ENCODE results near the gene MYEOV.

- TF ChIP-seq POLR2A (IDR thresholded peaks at IDR 0.05) (no peak), CTCF (IDR thresholded peaks at IDR 0.05) (no peak)
These were observed 17.2 kb downstream of the MYEOV start for GRCh38 chr11:69310934-69311766.
